ENCODE results near the gene COL13A1. TPM values are rescaled to one million over a fixed set of nuclear protein-coding genes. Genes with fewer than 3 reads are reported as not detected.

The COL13A1 gene
- total RNA-seq, 4 donors from 2014 or later: 0.30 to 2.0 (median 0.86) TPM

DNA sequence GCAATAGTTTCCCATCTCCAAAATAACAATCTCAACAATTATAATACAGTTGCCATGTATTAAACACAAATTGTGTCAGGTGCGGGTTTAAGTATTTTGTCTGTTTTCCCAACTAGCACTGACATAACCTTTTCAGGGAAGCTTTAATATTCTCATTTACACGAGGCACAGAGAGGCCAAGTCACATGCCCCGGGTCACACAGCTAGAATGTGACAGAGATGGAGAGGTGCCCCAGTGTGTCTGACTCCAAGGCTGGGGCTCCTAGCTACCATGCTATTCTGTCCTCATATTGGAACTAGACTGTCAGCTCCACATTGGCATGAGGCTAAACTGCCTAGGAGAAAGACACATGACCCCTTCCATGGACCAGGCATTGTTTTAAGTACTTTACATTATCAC is 77.2 kb downstream of the COL13A1 start:
- 91 to 95% methylated on average over 3 of the region's 3 CpGs for WGBS, 2 donors
- TF ChIP-seq, protein P1, sequence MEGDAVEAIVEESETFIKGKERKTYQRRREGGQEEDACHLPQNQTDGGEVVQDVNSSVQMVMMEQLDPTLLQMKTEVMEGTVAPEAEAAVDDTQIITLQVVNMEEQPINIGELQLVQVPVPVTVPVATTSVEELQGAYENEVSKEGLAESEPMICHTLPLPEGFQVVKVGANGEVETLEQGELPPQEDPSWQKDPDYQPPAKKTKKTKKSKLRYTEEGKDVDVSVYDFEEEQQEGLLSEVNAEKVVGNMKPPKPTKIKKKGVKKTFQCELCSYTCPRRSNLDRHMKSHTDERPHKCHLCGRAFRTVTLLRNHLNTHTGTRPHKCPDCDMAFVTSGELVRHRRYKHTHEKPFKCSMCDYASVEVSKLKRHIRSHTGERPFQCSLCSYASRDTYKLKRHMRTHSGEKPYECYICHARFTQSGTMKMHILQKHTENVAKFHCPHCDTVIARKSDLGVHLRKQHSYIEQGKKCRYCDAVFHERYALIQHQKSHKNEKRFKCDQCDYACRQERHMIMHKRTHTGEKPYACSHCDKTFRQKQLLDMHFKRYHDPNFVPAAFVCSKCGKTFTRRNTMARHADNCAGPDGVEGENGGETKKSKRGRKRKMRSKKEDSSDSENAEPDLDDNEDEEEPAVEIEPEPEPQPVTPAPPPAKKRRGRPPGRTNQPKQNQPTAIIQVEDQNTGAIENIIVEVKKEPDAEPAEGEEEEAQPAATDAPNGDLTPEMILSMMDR (IDR thresholded peaks at IDR 0.05): no peak
- no peak for TF ChIP-seq POLR2A (IDR thresholded peaks at IDR 0.05)
- no peak for DNase-seq (ENCODE audit: low spot score in 2 of 2)
- peaks cover 0 to 26% of the 10 kb centered on the region in 2 donors for H3K27me3 ChIP-seq
- H3K4me3 ChIP-seq: no peak overlapping the region
- H3K36me3 ChIP-seq: no peaks in the 10 kb centered on the region
- no peaks in the 10 kb centered on the region for H3K9me3 ChIP-seq
- no peaks in the 10 kb centered on the region for H3K4me1 ChIP-seq
- H3K27ac ChIP-seq: no peak overlapping the region

DNA sequence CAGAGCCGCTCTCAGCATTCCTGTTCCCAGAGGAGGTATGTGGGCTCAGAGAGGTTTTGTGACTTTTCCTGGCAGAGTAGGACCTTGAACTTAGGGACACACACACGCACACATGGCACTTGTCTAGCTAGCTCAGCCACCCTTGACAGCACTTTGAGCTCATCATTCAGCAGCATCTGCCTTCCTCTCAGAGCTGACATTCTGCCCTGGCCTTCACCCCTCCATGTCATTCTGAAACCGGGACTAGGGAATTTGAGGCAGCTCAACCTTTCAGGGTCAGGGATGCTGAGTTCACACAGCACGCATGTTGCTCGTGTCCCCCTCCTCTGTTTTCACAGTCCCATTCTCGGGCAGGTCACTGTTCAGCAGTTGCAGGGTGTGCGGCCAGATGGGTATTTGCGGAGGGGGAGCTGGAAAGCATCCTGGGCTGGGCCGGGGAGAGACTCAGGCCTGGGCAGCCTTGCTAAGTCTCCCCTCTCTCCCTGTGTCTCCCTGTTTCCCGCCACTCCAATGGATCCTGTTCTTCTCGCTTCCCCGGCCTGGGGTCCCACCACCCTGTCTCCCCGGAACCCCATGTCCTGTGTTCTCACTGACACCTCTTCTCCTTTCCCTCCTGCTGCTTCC is 78.0 kb downstream of the COL13A1 start:
- DNase-seq (ENCODE audit: low spot score in 2 of 2): no peak
- Histone ChIP-seq H3K27ac (no peak overlapping the region), H3K4me1 (no peaks in the 10 kb centered on the region), H3K27me3 (peaks cover 0 to 26% of the 10 kb centered on the region in 2 donors), H3K4me3 (no peak overlapping the region), H3K9me3 (no peaks in the 10 kb centered on the region), H3K36me3 (no peaks in the 10 kb centered on the region)
- no peak for TF ChIP-seq EP300 (IDR thresholded peaks at IDR 0.05)
- TF ChIP-seq POLR2A (IDR thresholded peaks at IDR 0.05): no peak
- TF ChIP-seq, protein P1 (IDR thresholded peaks at IDR 0.05): no peak
- 85 to 88% methylated on average over 13 of the region's 13 CpGs for WGBS, 2 donors

GRCh38 chr10:69880301-69881081 is 78.8 kb downstream of the COL13A1 start:
- Histone ChIP-seq H3K9me3 (no peaks in the 10 kb centered on the region), H3K27me3 (peaks cover 0 to 26% of the 10 kb centered on the region in 2 donors), H3K27ac (no peak overlapping the region), H3K4me1 (no peaks in the 10 kb centered on the region), H3K36me3 (no peaks in the 10 kb centered on the region), H3K4me3 (no peak overlapping the region)
- no peak for TF ChIP-seq POLR2A (IDR thresholded peaks at IDR 0.05)
- TF ChIP-seq, protein P1 (IDR thresholded peaks at IDR 0.05): no peak
- TF ChIP-seq EP300 (IDR thresholded peaks at IDR 0.05): no peak
- WGBS, 2 donors: 23 to 34% methylated on average over 17 to 22 of the region's 27 CpGs
- DNase-seq (ENCODE audit: low spot score in 2 of 2): no peak

DNA sequence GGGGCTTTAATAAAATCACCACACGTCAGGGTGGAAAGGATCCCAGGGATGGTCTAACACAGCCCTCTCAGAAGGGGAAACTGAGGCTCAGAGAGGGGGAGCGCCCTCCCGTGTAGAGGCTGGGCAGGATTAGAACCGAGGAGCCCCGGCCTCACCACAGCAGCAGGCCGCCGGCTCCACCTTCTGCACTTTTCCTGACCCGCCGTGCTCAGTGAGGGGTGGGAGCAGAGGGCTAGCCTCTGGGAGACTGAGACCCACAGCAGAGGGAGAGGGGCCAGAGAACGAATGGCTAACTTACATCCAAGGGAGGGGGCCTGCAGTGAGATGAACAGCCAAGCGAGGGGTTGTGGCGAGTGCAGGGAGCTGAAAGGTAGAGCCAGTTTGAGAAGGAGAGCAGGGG is 79.5 kb downstream of the COL13A1 start:
- Histone ChIP-seq H3K9me3 (no peaks in the 10 kb centered on the region), H3K27ac (no peak overlapping the region), H3K36me3 (no peaks in the 10 kb centered on the region), H3K27me3 (peaks cover 0 to 26% of the 10 kb centered on the region in 2 donors), H3K4me1 (no peaks in the 10 kb centered on the region), H3K4me3 (no peak overlapping the region)
- DNase-seq (ENCODE audit: low spot score in 2 of 2): no peak
- TF ChIP-seq POLR2A (IDR thresholded peaks at IDR 0.05) (no peak), EP300 (IDR thresholded peaks at IDR 0.05) (no peak)
- TF ChIP-seq, protein P1 (IDR thresholded peaks at IDR 0.05): no peak
- WGBS, 2 donors: 67 to 82% methylated on average over 12 of the region's 12 CpGs

DNA sequence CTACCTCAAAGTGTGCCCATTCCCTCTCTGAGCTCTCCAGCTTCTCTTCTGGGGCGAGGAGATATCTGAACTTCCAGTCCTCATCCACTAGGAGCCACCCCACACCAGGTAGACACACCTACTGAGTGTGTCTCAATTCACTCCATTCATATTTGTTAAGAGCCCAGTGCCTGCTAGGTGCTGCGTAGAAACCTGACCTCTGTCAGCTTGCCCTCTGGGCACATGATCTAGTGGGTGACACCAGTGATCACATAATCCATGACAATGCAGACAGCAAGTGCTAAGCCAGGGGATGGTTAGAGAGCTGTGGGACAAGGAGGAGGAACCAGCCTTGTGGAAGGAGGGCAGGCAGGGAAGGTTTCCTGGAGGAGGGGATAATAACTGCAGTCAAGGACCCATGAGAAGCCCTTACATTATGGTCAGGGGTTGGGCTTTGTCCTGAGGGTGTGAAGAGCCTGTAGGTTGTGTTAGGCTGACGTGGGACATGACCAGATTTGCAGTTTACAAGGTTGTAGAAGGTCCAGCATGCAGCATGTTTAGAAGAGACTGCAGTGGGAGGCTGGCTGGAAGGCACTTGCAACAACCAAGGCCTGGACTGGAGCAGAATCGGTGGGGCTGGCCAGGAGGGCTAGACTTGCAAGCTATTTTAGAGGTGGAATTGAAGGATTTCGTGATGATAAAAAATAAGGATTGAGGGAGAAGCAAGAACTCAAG is 81.8 kb downstream of the COL13A1 start:
- no peaks in the 10 kb centered on the region for H3K36me3 ChIP-seq
- peaks cover 0 to 26% of the 10 kb centered on the region in 2 donors for H3K27me3 ChIP-seq
- H3K27ac ChIP-seq: no peak overlapping the region
- H3K9me3 ChIP-seq: no peaks in the 10 kb centered on the region
- WGBS, 2 donors: 93 to 95% methylated on average over 5 of the region's 5 CpGs
- H3K4me1 ChIP-seq: no peaks in the 10 kb centered on the region
- H3K4me3 ChIP-seq: no peak overlapping the region
- DNase-seq (ENCODE audit: low spot score in 2 of 2): no peak
- TF ChIP-seq, protein P1 (IDR thresholded peaks at IDR 0.05): peak in 1 of 5 experiments; percentile 6
- TF ChIP-seq POLR2A (IDR thresholded peaks at IDR 0.05): no peak
- TF ChIP-seq EP300 (IDR thresholded peaks at IDR 0.05): no peak
